HepG2 (cell line): ENCODE results near the gene FAM219B. TPM values are rescaled to one million over a fixed set of nuclear protein-coding genes. Genes with fewer than 3 reads are reported as not detected.

ENCODE experiments used
- DR1 ChIP-seq: sonication (generic); formaldehyde crosslinking; IDR thresholded peaks from 2 replicates; pipeline ENCODE4 v1.8.0; 2021; ENCODE audit warnings: mild to moderate bottlenecking, missing genetic modification reagents, inconsistent platforms
- KLF13 ChIP-seq: sonication (generic); formaldehyde crosslinking; IDR thresholded peaks from 2 replicates; pipeline ENCODE4 v1.4.0; 2020; ENCODE audit warnings: mild to moderate bottlenecking, missing genetic modification reagents
- MAFK ChIP-seq, 2 experiments: IDR thresholded peaks in 1 of 2; conservative IDR thresholded peaks in 1 of 2; 2 replicates each; pipeline ENCODE4 v1.6.1; 2011; ENCODE audit warnings: improper control_type of control experiment in 2 of 2, low read length in 2 of 2
- RBFOX2 ChIP-seq: fragments of 200-400 bp; formaldehyde crosslinking; IDR thresholded peaks from 2 replicates; pipeline ENCODE4 v1.6.1; 2017; ENCODE audit warnings: low read depth, mild to moderate bottlenecking, low read length
- ZBTB14 ChIP-seq: sonication (generic); formaldehyde crosslinking; IDR thresholded peaks from 2 replicates; pipeline ENCODE4 v1.4.0; 2020; ENCODE audit warnings: missing genetic modification reagents
- ZC3H13 ChIP-seq: sonication (generic); formaldehyde crosslinking; IDR thresholded peaks from 2 replicates; pipeline ENCODE4 v1.8.1; 2023; ENCODE audit warnings: mild to moderate bottlenecking, missing genetic modification reagents, moderate library complexity
- ZEB1 ChIP-seq: IDR thresholded peaks from 2 replicates; pipeline ENCODE4 v1.6.1; 2012; ENCODE audit warnings: mild to moderate bottlenecking, low read depth, inconsistent platforms; ENCODE audit not compliant: insufficient replicate concordance
- ZNF232 ChIP-seq: sonication (generic); formaldehyde crosslinking; IDR thresholded peaks from 2 replicates; pipeline ENCODE4 v1.4.0; 2020; ENCODE audit warnings: missing genetic modification reagents, borderline replicate concordance
- ZNF382 ChIP-seq: sonication (generic); formaldehyde crosslinking; IDR thresholded peaks from 2 replicates; pipeline ENCODE4 v1.5.0; 2020; ENCODE audit warnings: missing genetic modification reagents, mild to moderate bottlenecking, borderline replicate concordance
- ZNF407 ChIP-seq: sonication (generic); formaldehyde crosslinking; IDR thresholded peaks from one replicate; pipeline ENCODE4 v1.5.1; 2020; ENCODE audit warnings: mild to moderate bottlenecking, missing genetic modification reagents; ENCODE audit errors: not compliant biosample characterization
- polyA plus RNA-seq, 8 experiments: library from polyadenylated mRNA; depleted of rRNA in 3 of 8; stranded (reverse) in 7 of 8; unstranded in 1 of 8; fragments of >200 nt; fragmentation: Illumina TruSeq in 4 of 8; extraction: Trizol in 4 of 8; gene quantifications; 2 replicates each; pipeline versions ENCODE4 v1.2.1 to v1.2.3, GENCODE V29; 2011 to 2016; ENCODE audit warnings: low read depth in 4 of 8, missing spikeins in 1 of 8, mixed read lengths in 1 of 8; ENCODE audit not compliant: insufficient read depth in 1 of 8
- total RNA-seq, 5 experiments: library from RNA; depleted of rRNA; stranded (reverse); fragments of >200 nt; fragmentation: Illumina TruSeq; extraction: Trizol; gene quantifications; 2 replicates each; pipeline ENCODE4 v1.2.3, GENCODE V29; 2016; ENCODE audit warnings: low read depth in 1 of 5
- TF ChIP-seq, protein P1 (sequence below): sonication (generic); formaldehyde crosslinking; IDR thresholded peaks from 2 replicates; pipeline ENCODE4 v1.4.0; 2020; ENCODE audit warnings: missing genetic modification reagents
- TF ChIP-seq, protein P2 (sequence below): sonication (generic); formaldehyde crosslinking; conservative IDR thresholded peaks from 2 replicates; pipeline ENCODE4 v1.4.0; 2020; ENCODE audit warnings: missing genetic modification reagents
- TF ChIP-seq, protein P3 (sequence below): sonication (generic); formaldehyde crosslinking; IDR thresholded peaks from 2 replicates; pipeline ENCODE4 v1.8.1; 2023; ENCODE audit warnings: missing genetic modification reagents, mild to moderate bottlenecking, borderline replicate concordance

The FAM219B gene
- total and polyA plus RNA-seq, 2 of the 13 experiments (the other 11 are each of a cell fraction or from before 2014, with no cell fraction given) = 36.6 to 50.2 TPM

DNA sequence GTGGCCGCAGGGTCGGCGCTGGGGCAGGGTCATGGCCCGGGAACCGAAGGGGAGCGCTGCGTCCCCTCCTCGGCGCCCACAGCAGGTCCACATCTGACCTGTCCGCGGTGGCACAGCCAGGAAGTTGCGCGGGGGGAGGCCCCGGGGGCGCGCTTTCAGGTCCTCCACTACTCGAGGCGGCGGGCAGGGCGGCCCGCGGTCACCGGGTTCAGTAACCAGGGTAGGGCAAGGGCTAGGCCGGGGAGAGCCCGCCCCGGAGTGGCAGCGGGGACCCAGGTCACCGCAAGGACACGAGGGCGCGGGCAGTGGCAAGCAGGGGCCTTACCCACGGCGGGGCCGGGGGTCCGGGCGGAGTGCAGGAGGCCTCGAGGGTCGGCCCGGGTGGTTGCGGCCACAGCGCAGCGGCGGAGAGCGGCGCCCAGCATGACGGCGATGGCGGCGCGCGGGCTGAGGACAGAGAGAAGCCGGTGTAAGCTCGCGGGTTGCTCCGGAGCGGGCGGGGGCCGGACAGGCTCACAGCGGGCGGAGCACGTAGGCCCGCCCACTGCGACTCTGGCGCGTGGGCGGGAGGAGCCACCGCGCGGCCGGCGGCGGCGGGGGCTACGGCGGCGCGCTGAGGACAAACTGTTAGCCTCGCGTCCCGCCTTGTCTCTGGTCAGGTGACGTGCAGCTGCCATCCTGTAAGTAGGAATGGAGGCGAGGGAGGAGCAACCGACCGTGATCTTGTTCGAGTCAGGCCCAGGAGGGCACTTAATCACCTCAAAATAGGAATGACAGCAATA is 31.1 kb upstream of the FAM219B start, which contains the start of gene COX5A (continued):
- TF ChIP-seq DR1 (CRISPR knock-in tag) (no peak; the same call in 1 of the 2 replicates), ZNF407 (CRISPR knock-in tag) (peak; percentile 79), MAFK (conservative IDR thresholded peaks at IDR 0.05 in 1 of 2, IDR thresholded peaks at IDR 0.05 in 1 of 2; ENCODE audit: low read length in 2 of 2) (no peak), ZNF382 (no peak), ZEB1 (no peak), ZC3H13 (CRISPR knock-in tag) (peak; percentile 82), ZNF232 (no peak), RBFOX2 (peak; percentile 98), KLF13 (CRISPR knock-in tag) (peak; percentile 53; the same call in 1 of the 2 replicates), ZBTB14 (CRISPR knock-in tag) (peak; percentile 83)
- TF ChIP-seq, protein P1, sequence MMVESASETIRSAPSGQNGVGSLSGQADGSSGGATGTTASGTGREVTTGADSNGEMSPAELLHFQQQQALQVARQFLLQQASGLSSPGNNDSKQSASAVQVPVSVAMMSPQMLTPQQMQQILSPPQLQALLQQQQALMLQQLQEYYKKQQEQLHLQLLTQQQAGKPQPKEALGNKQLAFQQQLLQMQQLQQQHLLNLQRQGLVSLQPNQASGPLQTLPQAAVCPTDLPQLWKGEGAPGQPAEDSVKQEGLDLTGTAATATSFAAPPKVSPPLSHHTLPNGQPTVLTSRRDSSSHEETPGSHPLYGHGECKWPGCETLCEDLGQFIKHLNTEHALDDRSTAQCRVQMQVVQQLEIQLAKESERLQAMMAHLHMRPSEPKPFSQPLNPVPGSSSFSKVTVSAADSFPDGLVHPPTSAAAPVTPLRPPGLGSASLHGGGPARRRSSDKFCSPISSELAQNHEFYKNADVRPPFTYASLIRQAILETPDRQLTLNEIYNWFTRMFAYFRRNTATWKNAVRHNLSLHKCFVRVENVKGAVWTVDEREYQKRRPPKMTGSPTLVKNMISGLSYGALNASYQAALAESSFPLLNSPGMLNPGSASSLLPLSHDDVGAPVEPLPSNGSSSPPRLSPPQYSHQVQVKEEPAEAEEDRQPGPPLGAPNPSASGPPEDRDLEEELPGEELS (CRISPR knock-in tag) = 0 out of 2 replicates have a peak, but pooled peaks have one; percentile 11
- TF ChIP-seq, protein P2, sequence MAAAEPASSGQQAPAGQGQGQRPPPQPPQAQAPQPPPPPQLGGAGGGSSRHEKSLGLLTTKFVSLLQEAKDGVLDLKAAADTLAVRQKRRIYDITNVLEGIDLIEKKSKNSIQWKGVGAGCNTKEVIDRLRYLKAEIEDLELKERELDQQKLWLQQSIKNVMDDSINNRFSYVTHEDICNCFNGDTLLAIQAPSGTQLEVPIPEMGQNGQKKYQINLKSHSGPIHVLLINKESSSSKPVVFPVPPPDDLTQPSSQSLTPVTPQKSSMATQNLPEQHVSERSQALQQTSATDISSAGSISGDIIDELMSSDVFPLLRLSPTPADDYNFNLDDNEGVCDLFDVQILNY (CRISPR knock-in tag) = peak; percentile 40; the same call in 1 of the 2 replicates
- TF ChIP-seq, protein P3, sequence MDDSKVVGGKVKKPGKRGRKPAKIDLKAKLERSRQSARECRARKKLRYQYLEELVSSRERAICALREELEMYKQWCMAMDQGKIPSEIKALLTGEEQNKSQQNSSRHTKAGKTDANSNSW (CRISPR knock-in tag) = no peak
